Uterus (tissue), 2 donors: Measurements from ENCODE around the gene PKM.

ENCODE experiments used
- CTCF ChIP-seq, 4 experiments: fragments of 200-600 bp in 2 of 4; fragments of 450-650 bp in 2 of 4; sonication (generic) in 2 of 4; IDR thresholded peaks; one replicate each; pipeline ENCODE4 v1.5.1; 2016 to 2019; ENCODE audit warnings: antibody characterized with exemption in 4 of 4, mild to moderate bottlenecking in 2 of 4, moderate library complexity in 1 of 4
- POLR2A ChIP-seq, 2 donors: fragments of 450-650 bp; IDR thresholded peaks; one replicate each; pipeline ENCODE4 v1.6.1; 2016; ENCODE audit warnings: antibody characterized with exemption in 2 of 2, mild to moderate bottlenecking in 1 of 2, moderate library complexity in 1 of 2

GRCh38 chr15:72252663-72253299, 21.8 kb upstream of the PKM start:
- TF ChIP-seq CTCF (IDR thresholded peaks at IDR 0.05): no peak
- no peak for TF ChIP-seq POLR2A (IDR thresholded peaks at IDR 0.05)
